Measurements from ENCODE around the gene GNAT3.

Gene GNAT3

DNA sequence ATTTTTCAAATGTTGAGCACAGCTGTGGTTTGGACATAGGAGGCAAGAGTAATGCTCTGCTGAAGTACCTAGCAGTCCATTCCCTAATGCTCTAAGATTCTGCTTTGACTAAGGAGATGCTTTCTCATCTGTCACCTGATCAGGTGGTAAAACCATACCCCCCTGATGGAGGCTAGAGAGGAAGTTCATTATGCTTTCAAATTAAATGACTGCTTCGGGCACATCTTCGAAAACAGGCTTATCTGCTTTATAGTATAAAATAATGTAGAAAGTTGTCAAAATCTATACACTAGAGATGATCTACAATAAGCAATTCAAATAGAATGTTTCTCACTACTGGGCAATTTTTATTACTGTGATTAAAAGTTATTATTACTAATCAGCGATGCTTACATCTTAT is at the start of gene GNAT3:
TSS of gene GNAT3 (minus strand) at position 101 of the 400 bp plus-strand sequence. CDS start 138 bp downstream, outside the sequence.
- no peak for DNase-seq (ENCODE audit: low spot score)

DNA sequence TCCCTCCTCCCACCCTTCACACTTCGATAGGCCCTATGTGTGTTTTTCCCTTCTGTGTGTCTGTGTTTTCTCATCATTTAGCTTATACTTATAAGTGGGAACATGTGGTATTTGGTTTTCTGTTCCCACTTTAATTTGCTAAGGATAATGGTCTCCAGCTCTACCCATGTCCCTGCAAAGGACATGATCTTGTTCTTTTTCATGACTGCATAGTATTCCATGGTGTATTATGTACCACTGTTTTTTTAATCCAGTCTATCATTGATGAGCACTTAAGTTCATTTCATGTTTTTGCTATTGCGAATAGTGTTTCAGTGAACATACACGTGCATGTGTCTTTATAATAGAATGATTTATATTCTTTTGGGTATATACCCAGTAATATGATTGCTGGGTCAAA is 46.3 kb upstream of the GNAT3 start:
- no peak for DNase-seq (ENCODE audit: low spot score)

DNA sequence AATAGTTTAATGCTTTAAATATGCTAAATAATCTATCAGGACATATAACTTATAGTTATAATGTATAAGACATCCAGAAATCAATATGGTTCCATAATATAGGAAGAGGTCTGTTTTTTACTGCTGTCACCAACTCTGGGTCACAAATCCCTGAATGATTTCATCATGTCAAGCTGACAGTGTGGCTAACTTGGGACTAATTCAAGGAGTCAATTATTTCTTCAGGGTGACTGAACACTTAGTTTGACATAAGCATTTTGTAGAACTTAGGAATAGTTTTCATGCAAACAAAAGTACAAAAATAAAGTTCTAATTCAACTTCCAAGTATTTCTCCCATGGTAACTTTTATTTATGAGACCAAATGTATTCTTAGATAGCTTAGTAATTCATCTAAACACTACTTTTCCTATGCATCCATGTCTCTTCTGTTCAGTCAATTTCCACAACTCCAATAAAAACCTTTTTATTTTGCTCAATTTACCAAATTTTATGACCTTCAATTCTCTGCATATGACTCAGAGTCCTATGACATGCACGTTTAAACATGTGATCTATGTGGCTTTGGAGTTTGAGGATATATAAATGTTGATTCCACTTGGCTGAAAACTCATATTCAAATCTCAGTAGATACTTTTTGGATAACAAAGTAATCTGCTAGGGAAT is 40.3 kb upstream of the GNAT3 start:
- DNase-seq (ENCODE audit: low spot score) = no peak

DNA sequence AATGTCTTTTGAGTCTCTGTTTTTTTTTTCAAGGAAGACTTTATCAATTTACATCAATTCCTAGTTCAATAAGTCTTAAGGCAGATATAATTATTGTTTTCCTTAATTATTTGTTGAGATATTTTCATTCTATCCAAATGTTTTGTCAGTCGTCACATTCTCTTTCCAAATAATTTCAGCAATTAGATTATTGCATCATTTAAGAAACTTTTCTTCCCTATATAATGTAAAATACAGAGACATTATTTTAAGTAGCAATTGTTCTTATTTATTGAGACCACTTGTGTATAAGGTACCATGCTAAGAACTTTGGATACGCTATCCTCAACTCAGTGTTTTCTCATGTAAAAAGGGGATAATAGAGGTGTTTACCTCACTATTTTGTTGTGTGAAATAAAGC is 38.1 kb upstream of the GNAT3 start:
- no peak for DNase-seq (ENCODE audit: low spot score)

DNA sequence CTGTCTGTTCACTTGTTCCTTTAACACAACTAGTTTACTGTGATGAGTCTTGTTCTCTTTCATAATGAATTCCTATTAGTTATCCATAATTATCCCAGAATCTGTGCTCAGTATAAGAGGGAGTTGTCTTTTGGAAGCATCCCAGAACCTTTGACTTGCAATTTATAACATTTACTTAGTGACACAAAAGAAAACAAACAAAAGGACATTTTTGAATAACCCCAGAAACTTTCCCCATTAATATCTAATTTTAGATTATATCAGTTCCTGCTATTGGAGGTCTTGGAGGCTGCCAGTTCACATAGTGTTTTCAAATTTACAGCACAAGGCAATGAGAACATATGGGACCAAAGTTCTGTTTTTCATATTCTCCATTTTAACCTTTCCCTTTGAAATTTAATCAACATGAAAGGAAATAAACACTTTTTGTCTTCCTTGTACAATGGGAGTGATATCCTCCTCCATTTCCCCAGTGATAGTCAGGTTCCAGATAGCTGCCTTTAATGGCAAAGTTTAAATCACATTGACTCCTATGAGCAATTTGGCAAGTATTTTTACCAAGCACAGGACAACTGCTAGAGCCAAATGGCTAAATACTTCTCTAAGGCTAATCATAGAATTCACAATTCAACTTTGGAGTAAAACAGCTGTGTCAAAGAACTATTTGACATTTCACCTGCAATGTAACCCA is 37.1 kb upstream of the GNAT3 start:
- no peak for DNase-seq (ENCODE audit: low spot score)

DNA sequence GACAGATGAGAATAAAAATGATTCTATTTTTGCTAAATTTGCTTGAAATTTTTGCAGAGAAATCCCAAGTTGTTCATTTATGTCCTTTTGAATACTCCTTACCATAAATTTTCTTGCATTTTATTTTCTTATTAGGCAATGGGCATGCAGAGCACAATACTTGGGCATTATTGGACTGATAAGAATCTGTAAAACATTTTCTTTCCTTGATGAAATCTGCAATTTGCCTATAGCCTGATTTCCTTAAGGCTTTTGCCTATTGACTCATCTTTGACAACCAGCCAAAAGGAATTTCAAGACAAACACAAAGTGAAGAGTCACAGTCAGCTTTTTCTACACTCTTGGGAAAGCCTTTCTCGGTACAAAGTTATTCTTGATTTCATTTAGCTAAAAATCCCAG is 30.5 kb upstream of the GNAT3 start:
- no peak for DNase-seq (ENCODE audit: low spot score)

DNA sequence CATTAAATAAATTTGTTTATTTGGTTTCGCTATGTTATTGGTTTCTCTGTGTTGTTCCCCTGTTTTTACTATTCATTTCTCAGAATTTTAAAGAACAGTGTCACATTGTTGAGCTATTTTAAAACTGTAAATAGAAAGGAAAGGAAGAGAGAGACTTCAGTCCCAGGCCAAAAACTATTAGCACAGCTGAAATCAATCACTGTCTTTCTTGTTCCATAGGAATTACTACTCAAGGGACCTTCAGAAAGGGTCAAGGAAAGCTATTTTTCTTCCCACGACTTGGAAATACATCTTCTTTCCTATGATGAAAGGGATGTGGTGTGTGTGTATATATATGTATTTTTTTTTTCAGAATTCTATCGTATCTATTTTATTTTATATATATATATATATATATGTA is 29.0 kb upstream of the GNAT3 start:
- no peak for DNase-seq (ENCODE audit: low spot score)

DNA sequence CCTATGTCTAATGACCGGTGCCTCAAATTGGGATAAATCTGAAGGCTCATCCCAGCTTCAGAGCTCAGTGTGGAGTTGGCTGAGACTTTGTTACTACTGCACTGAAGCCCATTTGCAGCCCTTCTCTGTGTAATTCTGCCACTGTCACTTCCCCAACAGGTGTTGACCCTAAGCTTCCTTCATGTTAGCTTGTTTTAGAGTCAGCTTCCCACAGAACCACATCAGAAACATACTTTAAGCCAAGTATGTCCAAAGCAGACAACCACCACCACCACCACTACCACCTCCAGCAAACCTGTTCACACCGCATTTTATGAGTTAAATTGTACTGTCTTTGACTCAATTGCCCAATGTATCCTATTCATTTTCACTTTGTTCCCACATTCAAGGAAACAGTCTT is 25.2 kb upstream of the GNAT3 start:
- DNase-seq (ENCODE audit: low spot score) = no peak

DNA sequence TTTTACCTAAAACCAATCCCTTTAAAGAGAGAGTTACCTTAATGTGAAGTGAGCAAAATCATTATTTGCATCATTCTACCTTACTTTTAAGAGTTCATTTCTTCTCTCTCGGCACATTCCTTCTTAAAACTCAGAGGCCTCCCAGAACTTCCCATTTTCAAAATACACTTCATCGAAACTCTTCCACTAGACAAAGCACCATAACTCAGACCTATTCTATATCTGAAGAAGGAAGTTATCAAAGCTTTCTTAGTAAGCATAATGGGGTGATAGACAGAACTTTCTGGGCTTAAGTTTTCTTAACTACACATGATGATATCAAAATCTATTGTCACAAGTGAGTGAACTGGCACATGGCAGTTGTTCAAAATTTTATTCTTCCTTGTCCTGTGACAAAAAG is 24.6 kb upstream of the GNAT3 start:
- no peak for DNase-seq (ENCODE audit: low spot score)

DNA sequence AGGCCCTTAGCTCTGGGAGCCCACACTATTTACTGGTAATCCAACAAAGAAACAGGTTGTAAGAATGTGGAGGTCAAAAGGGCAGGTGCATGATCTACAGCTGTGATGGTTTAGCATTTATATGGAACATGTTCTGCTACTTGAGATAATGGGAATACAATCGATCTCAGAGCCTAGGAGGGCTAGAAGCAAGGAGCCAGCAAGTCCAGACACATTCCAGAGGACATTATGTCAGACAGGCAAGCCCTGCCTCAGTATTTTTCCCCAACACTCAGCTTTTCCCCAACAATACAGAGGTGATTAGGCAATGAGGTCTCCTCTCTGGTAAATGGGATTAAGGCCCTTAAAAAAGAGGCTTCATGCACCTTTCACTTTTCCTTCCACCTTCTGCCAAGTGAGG is 21.4 kb upstream of the GNAT3 start:
- DNase-seq (ENCODE audit: low spot score) = no peak

DNA sequence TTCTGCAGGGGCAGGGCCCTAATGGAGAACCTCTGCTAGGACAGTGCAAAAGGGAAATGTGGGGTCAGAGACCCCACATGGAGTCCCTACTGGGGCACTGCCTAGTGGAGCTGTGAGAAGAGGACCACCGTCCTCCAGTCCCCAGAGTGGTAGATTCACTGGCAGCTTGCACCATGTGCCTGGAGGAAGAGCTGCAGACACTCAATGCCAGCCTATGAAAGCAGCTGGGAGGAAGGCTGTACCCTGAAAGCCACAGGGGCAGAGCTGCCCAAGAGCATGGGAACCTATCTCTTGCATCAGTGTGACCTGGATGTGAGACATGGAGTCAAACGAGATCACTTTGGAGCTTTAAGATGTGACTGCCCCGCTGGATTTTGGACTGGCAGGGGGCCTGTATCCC is 20.3 kb upstream of the GNAT3 start:
- no peak for DNase-seq (ENCODE audit: low spot score)

DNA sequence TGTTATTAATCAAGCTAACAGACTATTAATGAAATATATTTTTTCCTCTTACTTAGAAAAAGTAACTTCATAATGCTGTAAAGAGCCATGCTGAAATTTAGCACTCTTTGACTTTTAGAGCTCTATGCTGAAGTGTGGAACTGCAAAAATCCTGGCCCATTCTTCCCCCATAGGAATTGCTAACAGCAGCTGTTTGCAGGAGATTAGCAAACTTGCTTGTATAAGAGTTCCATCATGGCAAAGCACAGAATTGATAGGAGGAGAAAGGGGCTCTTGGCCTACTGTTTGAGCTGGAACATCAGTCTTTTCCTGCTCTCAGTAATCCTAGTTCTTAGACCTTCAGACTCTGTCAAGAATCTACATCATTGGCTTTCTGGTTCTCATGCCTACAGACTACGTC is 18.3 kb upstream of the GNAT3 start:
- DNase-seq (ENCODE audit: low spot score) = no peak

DNA sequence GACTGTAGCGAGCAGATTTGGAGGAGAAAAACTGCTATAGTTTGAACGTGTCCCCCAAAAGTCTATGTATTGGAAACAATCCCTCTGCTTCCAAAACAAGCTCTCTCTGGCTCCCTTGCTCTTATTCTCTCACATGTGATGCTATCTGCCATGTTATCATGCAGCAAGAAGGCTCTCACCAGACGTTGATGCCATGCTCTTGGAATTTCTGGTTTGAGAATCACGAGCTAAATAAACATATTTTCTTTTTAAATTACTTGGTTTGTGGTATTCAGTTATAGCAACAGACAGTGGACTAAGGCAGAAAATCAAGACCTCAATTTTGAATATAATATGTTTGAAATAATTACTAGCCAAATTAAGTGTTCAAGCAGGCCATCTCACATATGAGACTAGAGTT is 17.5 kb upstream of the GNAT3 start:
- no peak for DNase-seq (ENCODE audit: low spot score)

DNA sequence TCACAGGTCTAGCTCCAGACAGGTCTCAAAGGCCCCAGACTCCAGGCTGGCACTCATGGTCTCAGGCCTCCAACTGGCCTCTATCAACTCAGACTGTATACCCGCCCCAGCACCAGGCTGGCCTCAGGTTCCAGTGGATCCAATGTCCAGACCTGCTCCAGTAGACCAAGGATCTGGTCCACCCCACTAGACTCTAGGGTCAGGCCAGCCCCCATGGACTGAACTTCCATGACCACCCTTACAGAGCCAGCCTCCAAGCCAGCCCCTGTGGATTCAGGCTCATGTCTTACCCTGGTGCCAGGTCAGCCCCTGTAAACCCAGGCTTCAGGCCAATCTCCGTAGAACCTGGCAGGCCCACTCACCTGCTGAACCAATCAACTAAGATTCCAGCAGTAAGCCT is 16.8 kb upstream of the GNAT3 start:
- no peak for DNase-seq (ENCODE audit: low spot score)

DNA sequence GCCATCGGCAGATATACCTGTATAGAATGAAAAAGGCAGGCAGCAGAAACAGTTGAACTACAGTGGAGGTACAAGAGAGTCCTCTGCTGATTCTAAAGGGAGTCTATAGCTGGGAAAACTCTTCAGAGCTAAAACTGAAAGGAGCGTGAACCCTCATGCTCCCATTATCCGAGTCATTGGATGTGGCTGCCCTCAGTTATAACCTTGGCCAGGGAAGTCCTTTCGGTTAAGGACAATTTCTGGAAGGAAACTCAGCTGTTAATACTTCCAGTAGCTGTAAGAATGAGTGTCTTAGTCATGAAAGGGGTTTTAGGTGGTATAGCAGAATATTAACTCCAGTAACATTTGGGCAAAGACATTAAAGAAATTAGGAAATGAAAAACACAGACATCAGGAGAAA is 14.6 kb upstream of the GNAT3 start:
- DNase-seq (ENCODE audit: low spot score) = no peak

DNA sequence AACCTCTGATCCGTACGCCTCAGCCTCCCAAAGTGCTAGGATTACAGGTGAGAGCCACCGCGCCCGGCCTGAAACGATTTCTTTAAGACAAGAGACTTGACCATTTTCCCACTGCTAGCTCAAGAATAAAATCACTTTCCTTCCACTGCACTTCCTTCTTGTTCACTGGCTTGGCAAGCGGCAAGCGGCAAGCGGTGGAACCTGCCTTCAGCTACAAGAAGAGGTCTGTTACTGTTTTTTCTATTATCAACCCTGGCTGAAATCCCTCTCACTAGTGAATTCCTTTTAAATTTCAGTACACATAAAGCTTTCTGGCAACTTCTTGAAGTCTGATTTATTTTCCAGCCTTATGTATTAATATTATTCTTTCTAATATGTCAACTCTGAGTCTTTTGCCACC is 12.8 kb upstream of the GNAT3 start:
- DNase-seq (ENCODE audit: low spot score) = no peak

DNA sequence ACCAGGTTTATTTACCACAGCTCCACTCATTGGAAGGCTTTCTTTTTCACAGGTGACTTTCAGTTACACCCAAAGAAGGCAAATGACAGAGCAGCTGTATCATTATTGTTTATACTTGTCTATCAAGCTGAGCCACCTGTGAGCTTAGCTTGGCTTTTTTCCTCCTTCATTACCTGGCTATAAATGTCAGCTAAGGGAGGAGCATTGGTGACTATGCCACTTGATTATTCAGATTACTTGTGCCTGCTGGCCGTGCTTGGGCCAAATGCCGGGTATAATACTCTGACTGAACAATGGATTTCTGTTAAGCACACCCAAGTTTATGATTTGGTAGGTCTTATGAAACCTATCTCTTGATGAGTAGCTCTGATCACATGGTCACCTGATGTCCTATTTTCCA is 9.9 kb upstream of the GNAT3 start:
- no peak for DNase-seq (ENCODE audit: low spot score)

DNA sequence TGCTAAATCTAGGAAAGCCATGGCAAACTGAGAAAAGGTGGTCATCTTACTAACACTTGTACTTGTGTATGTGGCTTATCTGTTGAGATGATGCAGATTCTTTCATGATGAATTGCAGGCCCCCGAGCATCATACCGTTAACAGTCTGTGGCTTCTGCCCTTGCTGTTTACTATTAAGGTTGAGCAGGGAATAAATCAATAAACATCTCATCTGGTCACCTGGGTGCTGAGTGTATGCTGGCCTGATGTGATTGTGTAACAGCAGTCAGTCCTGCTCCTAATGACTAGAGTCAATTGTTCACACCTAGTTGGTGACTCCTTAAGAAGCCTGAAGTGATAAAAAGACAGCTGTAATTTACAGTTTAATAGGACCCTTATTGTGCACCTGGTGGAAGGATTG is 8.3 kb upstream of the GNAT3 start:
- DNase-seq (ENCODE audit: low spot score) = no peak

DNA sequence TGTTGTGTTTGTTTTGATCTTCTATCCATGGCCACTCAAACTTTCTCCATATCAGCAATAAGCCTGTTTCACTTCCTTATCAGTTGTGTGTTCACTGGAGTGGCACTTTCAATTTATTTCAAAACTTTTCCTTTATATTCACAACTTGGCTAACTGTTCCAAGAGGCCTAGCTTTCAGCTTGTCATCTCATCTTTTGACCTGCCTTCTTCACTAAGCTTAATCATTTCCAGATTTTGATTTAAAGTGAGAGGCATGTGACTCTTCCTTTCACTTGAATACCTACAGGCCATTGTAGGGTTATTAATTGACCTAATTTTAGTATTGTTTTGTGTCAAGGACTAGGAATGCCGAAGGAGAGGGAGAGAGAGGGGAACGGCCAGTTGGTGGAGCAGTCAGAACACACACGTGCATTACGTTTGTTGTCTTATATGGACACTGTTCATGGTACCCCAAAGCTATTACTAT is 5.5 kb upstream of the GNAT3 start:
- no peak for DNase-seq (ENCODE audit: low spot score)

DNA sequence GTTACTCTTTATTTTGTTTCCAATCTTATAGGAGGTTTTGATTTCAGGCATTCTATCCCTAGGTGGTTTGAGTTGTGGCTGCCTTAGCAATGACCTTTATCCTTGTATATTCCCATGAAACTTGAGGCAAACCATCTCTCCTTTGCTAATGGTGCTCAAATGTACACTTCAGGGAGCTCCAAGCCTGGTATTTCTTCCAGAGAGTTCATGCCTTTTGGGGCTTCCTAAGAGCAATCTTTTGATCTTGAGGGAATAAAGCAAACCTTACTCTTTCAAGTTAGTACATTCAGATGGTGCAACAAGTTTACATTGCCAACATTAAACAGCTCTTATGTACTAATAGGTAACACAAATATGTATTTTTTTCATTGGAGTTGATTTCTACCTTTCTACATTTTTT is 3.4 kb upstream of the GNAT3 start:
- DNase-seq (ENCODE audit: low spot score) = no peak

DNA sequence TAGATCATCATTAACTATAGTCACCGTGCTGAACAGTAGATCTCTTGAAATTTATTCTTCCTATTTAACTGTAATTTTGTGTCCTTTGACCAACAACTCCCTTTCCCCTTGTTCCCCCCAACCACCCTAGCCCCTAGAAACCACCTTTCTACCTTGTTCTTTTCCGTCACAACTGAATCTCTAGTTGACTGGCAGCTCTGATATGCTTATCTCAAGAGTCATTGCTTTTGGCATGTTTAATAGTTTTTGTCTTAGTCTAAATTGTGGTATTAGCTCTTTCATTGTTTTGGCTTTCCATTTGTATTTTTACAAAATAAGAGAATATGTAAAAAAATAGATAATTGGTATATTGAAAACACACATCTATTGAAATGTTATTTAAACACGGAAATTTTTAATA is 1.8 kb downstream of the GNAT3 start:
- DNase-seq (ENCODE audit: low spot score) = no peak

DNA sequence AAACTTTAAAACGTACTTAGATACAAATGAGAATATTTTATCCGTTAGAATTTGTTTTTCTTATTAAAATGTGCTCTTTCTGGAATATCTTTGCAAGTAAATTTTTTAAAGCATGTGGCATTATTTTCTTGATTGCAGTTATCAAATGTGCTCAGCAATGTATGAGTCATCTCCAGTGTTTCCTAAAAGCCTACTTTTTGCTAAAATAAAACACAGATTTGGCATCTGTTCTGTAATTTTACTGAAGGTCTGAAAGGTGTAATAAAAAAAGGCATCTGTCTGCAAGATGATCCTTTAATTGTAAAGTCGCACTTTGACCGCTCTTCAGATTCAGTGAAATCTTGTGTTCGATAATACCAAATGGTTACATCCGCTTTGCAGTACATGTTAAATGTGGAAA is 3.4 kb downstream of the GNAT3 start:
- DNase-seq (ENCODE audit: low spot score) = no peak

DNA sequence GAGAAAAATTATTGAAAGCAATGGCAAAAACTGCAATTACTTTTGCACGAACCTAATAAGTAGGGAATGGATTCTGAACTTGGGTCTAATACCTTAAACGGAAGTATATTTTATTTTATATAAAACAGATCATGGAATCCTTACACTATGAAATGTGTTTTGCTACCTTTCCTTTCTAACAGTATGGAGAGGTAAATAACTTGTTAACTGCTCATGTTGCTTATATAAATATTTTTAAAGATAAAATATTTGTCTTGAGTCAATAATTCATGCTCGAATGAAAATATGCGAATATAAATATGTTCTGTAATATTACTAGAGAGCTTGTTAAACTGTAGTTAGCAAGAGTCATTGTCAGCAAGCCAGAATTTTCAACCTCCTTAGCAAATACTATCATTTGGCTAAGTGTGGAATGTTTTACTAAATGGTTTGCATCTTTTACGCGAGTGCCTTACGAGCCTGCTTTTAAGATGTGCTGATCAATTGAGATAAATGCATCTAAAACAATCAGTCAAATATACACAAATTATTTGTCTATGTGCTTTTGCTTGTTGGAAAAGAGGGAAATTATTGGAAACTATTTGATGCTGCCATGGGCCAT is 5.9 kb downstream of the GNAT3 start:
- DNase-seq (ENCODE audit: low spot score) = no peak

DNA sequence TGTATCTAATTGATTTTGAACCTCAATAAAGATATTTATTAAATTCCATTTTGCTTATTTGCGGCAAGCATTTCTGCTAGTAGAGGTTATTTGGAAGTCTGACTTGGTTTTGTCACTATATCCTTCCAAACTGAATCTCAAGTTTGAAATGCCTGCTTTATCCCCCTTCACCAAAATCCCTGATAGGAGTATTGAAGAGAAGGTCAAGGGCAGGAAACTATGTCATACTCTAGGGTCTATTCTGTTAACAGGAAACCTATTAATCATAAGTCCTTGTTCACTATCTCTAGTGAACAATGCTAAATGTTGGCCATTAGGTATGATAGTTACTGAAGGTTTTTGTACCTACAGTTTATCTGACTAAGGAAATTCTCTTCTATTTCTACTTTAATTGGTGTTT is 11.5 kb downstream of the GNAT3 start:
- DNase-seq (ENCODE audit: low spot score) = no peak

All from HuH-7.5 (cell line).